HG03064 (cell line): ENCODE results near the gene TPST2.

Experiments used
- ATAC-seq: cut with Tn5 transposase; IDR thresholded peaks from one replicate; pipeline ENCODE4 v1.9.1; 2021; ENCODE audit warnings: low read depth; ENCODE audit not compliant: unreplicated experiment

TPST2 gene

GRCh38 chr22:26508148-26508547 lies 81.8 kb downstream of the TPST2 start:
- ATAC-seq: no peak

- no peak for ATAC-seq
Measured at GRCh38 chr22:26503758-26504157, 86.2 kb downstream of the TPST2 start.

GRCh38 chr22:26502688-26503561 lies 87.0 kb downstream of the TPST2 start:
- no peak for ATAC-seq

- no peak for ATAC-seq
Measured at GRCh38 chr22:26501996-26502395, 87.9 kb downstream of the TPST2 start.

- ATAC-seq: no peak
Measured at GRCh38 chr22:26499188-26499703, 90.7 kb downstream of the TPST2 start.

GRCh38 chr22:26496456-26496855 lies 93.5 kb downstream of the TPST2 start:
- no peak for ATAC-seq

- ATAC-seq: no peak
Measured at GRCh38 chr22:26494506-26494905, 95.4 kb downstream of the TPST2 start.

GRCh38 chr22:26492220-26492619 lies 97.7 kb downstream of the TPST2 start:
- no peak for ATAC-seq

GRCh38 chr22:26489447-26490036 lies 100.4 kb downstream of the TPST2 start:
- ATAC-seq: no peak

GRCh38 chr22:26487996-26488395 lies 101.9 kb downstream of the TPST2 start:
- no peak for ATAC-seq

GRCh38 chr22:26486394-26486793 lies 103.5 kb downstream of the TPST2 start:
- no peak for ATAC-seq

GRCh38 chr22:26485806-26486390 lies 104.0 kb downstream of the TPST2 start:
- ATAC-seq: no peak

- ATAC-seq: no peak
Measured at GRCh38 chr22:26485013-26485412, 104.9 kb downstream of the TPST2 start.

GRCh38 chr22:26484360-26484706 lies 105.6 kb downstream of the TPST2 start:
- ATAC-seq: no peak

- ATAC-seq: peak; percentile 50
Measured at GRCh38 chr22:26483439-26484359, 106.2 kb downstream of the TPST2 start, which contains the start of the genes HPS4 and SRRD. HPS4 (minus strand) TSS chr22:26483783; CDS start chr22:26481762, 2,021 bp downstream. SRRD (plus strand) TSS chr22:26483877; CDS start chr22:26483891, 14 bp downstream.

GRCh38 chr22:26483043-26483438 lies 106.9 kb downstream of the TPST2 start:
- no peak for ATAC-seq

GRCh38 chr22:26482161-26482560 lies 107.8 kb downstream of the TPST2 start:
- no peak for ATAC-seq

GRCh38 chr22:26481694-26482093 lies 108.2 kb downstream of the TPST2 start:
- ATAC-seq: no peak

GRCh38 chr22:26481112-26481693 lies 108.7 kb downstream of the TPST2 start:
- no peak for ATAC-seq

- no peak for ATAC-seq
Measured at GRCh38 chr22:26480611-26480932, 109.4 kb downstream of the TPST2 start.
